H1 (cell line): Measurements from ENCODE around the gene RASGEF1C. TPM values are rescaled to one million over a fixed set of nuclear protein-coding genes. Genes with fewer than 3 reads are reported as not detected.

ENCODE experiments used
- EZH2 ChIP-seq: fragments of 200-600 bp; sonication (generic); IDR thresholded peaks from 2 replicates; pipeline ENCODE4 v1.7.1; 2012; ENCODE audit warnings: low read depth, mild to moderate bottlenecking, moderate library complexity, low read length, inconsistent platforms; ENCODE audit not compliant: severe bottlenecking
- SP1 ChIP-seq: IDR thresholded peaks from 2 replicates; pipeline ENCODE4 v1.6.1; 2011; ENCODE audit warnings: low read depth, low read length
- polyA plus RNA-seq, 7 experiments: library from polyadenylated mRNA; depleted of rRNA in 3 of 7; stranded (reverse) in 5 of 7; unstranded in 2 of 7; fragments of >200 nt in 5 of 7; fragments of 200-250 nt in 2 of 7; gene quantifications; 1 replicate in 5 of 7; 2 replicates in 1 of 7; 4 replicates in 1 of 7; pipeline versions ENCODE4 v1.2.1 to v1.2.3, GENCODE V29; 2011 to 2013; ENCODE audit warnings: missing spikeins in 2 of 7, mixed read lengths in 2 of 7
- total RNA-seq: library from RNA; stranded (reverse); fragmentation: NEBNext Ultra II Directional; extraction: Animal tissue kit (Norgen Biotek cat#: 25700); gene quantifications from 2 replicates; pipeline ENCODE4 v1.2.1, GENCODE V29; 2021

RASGEF1C gene
- total and polyA plus RNA-seq, 2 of the 8 experiments (the other 6 are each of a cell fraction or from before 2014, with no cell fraction given), result 0.26 to 0.61 TPM

DNA sequence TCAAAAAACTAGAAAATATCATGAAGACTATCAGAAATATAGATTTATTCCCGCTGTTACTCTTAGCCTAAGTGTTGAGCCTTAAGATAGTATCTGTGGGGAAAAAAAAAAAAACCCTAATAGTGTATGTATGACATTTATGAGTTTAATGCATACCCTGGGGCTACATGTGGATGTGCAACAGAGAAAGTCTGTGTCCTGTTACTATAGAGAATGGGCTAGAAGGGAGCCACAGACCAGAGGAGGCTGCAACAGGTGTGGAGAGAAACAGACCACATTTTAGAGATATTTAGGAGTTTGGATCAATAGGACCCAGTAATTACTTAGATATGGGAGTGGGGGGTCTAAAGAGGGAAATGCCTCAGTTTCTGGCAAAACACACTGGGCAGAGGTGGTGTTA, 152.9 kb downstream of the RASGEF1C start (continued):
- TF ChIP-seq EZH2 (no peak), SP1 (no peak)
- TF ChIP-seq, all 59 proteins: peak for 0
